Panc1 (cell line): ENCODE measurements around the gene DLGAP1. TPM values are rescaled to one million over a fixed set of nuclear protein-coding genes. Genes with fewer than 3 reads are reported as not detected.

Experiments
- ATAC-seq: fragments of 200-7000 bp; cut with Tn5 transposase; 2 replicates; pipeline ENCODE4 v1.9.1; 2020; ENCODE audit warnings: mild to moderate bottlenecking, moderate library complexity
- BruUV-seq: library from RNA; stranded (reverse); fragments of 400-500 nt; replicated peaks from 2 replicates; lab custom pipeline; 2021; lab: Mats Ljungman, UMichigan
- CTCF ChIA-PET: fragments of 300-600 bp; sonication (Branson Sonifier 250); formaldehyde crosslinking; loops from one replicate; lab custom pipeline; 2022; ENCODE audit warnings: antibody characterized with exemption; lab: Charles Lee
- POLR2A ChIA-PET: fragments of 300-600 bp; sonication (Branson Sonifier 250); formaldehyde crosslinking; loops from one replicate; lab custom pipeline; 2022; ENCODE audit warnings: antibody characterized with exemption; lab: Charles Lee
- DNase-seq: peaks from one replicate; pipeline ENCODE4 v3.0.0-alpha.2; 2010; ENCODE audit warnings: low read depth, low spot score
- H3K27ac ChIP-seq: 2 replicates; pipeline ENCODE4 v1.5.1; 2011; ENCODE audit warnings: mild to moderate bottlenecking, low read length, inconsistent platforms
- H3K27me3 ChIP-seq: fragments of 200-500 bp; sonication (Bioruptor generic); 2 replicates; pipeline ENCODE4 v1.6.0; 2014; ENCODE audit warnings: low read length, inconsistent platforms; ENCODE audit not compliant: control insufficient read depth, insufficient read depth
- H3K36me3 ChIP-seq: fragments of 200-500 bp; sonication (Bioruptor generic); 2 replicates; pipeline ENCODE4 v1.5.1; 2014; ENCODE audit warnings: inconsistent platforms, mild to moderate bottlenecking, low read length, moderate library complexity; ENCODE audit not compliant: control insufficient read depth, insufficient read depth
- H3K4me1 ChIP-seq: 2 replicates; pipeline ENCODE4 v1.5.1; 2011; ENCODE audit warnings: inconsistent platforms, mild to moderate bottlenecking, low read length, moderate library complexity; ENCODE audit not compliant: control insufficient read depth, insufficient read depth
- H3K4me3 ChIP-seq, 2 experiments: 2 replicates each; pipeline ENCODE4 v1.5.1; 2011 to 2012; ENCODE audit warnings: low read depth in 2 of 2, low read length in 2 of 2, mild to moderate bottlenecking in 2 of 2, inconsistent platforms in 1 of 2, moderate library complexity in 1 of 2
- H3K9me3 ChIP-seq: fragments of 200-500 bp; sonication (Bioruptor generic); 2 replicates; pipeline ENCODE4 v1.5.1; 2014; ENCODE audit warnings: low read depth, mild to moderate bottlenecking, inconsistent platforms, low read length, moderate library complexity; ENCODE audit not compliant: control insufficient read depth, insufficient read depth
- POLR2AphosphoS5 ChIP-seq: IDR thresholded peaks from 2 replicates; pipeline ENCODE4 v1.6.1; 2012; ENCODE audit warnings: mild to moderate bottlenecking, low read depth, low read length, moderate library complexity
- SIN3A ChIP-seq: IDR thresholded peaks from 2 replicates; pipeline ENCODE4 v1.6.1; 2012; ENCODE audit warnings: low read depth, mild to moderate bottlenecking, low read length, moderate library complexity, borderline replicate concordance; ENCODE audit not compliant: insufficient read depth
- TCF7L2 ChIP-seq: IDR thresholded peaks from 2 replicates; pipeline ENCODE4 v1.6.1; 2011; ENCODE audit warnings: mild to moderate bottlenecking, low read depth, low read length, inconsistent platforms
- in situ Hi-C: cut with HindIII; loops from 2 replicates; pipeline ENCODE4 v1.10.0; 2016; ENCODE audit warnings: low sequenced_read_pairs, low pct_unique_long_range_greater_than_20kb
- intact Hi-C: fragments of 100-400 bp; cut with micrococcal nuclease; formaldehyde crosslinking; loops from one replicate; pipeline ENCODE4 v1.10.0; 2022; ENCODE audit not compliant: unreplicated experiment
- total RNA-seq: library from RNA; stranded (reverse); gene quantifications from one replicate; pipeline ENCODE4 v1.2.1, GENCODE V29; 2021; ENCODE audit not compliant: unreplicated experiment
- TF ChIP-seq, protein P1 (sequence below): fragments of 450-650 bp; IDR thresholded peaks from 2 replicates; pipeline ENCODE4 v1.5.1; 2017; ENCODE audit warnings: mild to moderate bottlenecking
- TF ChIP-seq, protein P2 (sequence below), 2 experiments: IDR thresholded peaks; 2 replicates each; pipeline ENCODE4 v1.6.1; 2011 to 2012; ENCODE audit warnings: low read depth in 2 of 2, control low read depth in 1 of 2, low read length in 1 of 2, mild to moderate bottlenecking in 1 of 2, moderate library complexity in 1 of 2; ENCODE audit not compliant: insufficient read depth in 1 of 2

Gene DLGAP1
- total RNA-seq, 1 experiment from 2014 or later = 1.8 TPM

DNA sequence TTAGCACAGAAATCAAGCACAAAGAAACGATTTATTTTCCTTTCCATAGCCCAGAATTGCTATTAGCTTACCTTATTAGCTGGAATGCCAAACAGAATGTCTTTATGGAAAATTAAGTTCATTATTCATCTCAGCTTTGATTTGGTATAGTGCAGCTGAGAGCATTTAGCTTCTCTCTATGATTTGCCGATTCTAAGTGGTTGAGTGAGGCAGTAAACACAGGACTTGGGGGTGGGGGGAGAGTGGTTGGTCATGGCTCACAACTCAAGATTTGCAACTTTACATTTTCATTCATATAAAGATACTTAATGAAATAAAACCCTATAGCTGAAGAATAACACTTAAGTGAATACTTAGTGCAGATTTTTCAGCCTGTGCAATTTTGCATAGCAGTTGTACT, 609.9 kb downstream of the DLGAP1 start:
- no peaks in the 10 kb centered on the region for H3K9me3 ChIP-seq
- no peaks in the 10 kb centered on the region for H3K36me3 ChIP-seq
- BruUV-seq = no TSS peak
- intact Hi-C loops = no loop called here
- no peaks in the 10 kb centered on the region for H3K27me3 ChIP-seq
- no peak overlapping the region for H3K27ac ChIP-seq
- no peak overlapping the region for H3K4me3 ChIP-seq
- ChIA-PET POLR2A (interaction anchor here (0.7 kb wide), 1 partner anchor 38 kb away, joined by 3 read pairs; no protein-coding TSS in a partner anchor), CTCF (no interaction called here)
- no peak for ATAC-seq
- DNase-seq = no peak
- H3K4me1 ChIP-seq = no peaks in the 10 kb centered on the region
- in situ Hi-C loops = no loop called here
- TF ChIP-seq TCF7L2 = no peak
- no peak for TF ChIP-seq SIN3A

DNA sequence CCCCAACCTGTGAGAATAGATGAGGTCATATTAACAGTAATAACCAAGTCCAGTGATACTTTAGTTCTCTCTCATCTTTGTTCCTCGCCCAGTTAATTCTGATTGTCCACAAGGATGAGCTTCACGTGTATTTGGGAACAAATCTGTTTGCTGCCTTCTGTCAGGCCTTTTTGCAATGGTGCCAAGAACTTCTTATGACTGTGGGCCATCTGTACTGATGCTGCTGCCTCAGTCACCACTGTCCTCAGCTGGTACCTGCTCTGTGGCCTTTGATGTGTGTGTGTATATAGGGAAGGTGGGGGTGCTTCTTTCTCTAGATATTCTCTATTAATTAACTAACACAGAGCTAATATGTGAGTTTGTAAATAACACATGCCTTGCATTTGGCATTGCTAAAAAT, 612.3 kb downstream of the DLGAP1 start:
- no peaks in the 10 kb centered on the region for H3K4me1 ChIP-seq
- no peak overlapping the region for H3K4me3 ChIP-seq
- TF ChIP-seq, protein P1, sequence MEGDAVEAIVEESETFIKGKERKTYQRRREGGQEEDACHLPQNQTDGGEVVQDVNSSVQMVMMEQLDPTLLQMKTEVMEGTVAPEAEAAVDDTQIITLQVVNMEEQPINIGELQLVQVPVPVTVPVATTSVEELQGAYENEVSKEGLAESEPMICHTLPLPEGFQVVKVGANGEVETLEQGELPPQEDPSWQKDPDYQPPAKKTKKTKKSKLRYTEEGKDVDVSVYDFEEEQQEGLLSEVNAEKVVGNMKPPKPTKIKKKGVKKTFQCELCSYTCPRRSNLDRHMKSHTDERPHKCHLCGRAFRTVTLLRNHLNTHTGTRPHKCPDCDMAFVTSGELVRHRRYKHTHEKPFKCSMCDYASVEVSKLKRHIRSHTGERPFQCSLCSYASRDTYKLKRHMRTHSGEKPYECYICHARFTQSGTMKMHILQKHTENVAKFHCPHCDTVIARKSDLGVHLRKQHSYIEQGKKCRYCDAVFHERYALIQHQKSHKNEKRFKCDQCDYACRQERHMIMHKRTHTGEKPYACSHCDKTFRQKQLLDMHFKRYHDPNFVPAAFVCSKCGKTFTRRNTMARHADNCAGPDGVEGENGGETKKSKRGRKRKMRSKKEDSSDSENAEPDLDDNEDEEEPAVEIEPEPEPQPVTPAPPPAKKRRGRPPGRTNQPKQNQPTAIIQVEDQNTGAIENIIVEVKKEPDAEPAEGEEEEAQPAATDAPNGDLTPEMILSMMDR = no peak
- TF ChIP-seq TCF7L2 (no peak), POLR2AphosphoS5 (no peak), SIN3A (no peak)
- TF ChIP-seq, protein P2, sequence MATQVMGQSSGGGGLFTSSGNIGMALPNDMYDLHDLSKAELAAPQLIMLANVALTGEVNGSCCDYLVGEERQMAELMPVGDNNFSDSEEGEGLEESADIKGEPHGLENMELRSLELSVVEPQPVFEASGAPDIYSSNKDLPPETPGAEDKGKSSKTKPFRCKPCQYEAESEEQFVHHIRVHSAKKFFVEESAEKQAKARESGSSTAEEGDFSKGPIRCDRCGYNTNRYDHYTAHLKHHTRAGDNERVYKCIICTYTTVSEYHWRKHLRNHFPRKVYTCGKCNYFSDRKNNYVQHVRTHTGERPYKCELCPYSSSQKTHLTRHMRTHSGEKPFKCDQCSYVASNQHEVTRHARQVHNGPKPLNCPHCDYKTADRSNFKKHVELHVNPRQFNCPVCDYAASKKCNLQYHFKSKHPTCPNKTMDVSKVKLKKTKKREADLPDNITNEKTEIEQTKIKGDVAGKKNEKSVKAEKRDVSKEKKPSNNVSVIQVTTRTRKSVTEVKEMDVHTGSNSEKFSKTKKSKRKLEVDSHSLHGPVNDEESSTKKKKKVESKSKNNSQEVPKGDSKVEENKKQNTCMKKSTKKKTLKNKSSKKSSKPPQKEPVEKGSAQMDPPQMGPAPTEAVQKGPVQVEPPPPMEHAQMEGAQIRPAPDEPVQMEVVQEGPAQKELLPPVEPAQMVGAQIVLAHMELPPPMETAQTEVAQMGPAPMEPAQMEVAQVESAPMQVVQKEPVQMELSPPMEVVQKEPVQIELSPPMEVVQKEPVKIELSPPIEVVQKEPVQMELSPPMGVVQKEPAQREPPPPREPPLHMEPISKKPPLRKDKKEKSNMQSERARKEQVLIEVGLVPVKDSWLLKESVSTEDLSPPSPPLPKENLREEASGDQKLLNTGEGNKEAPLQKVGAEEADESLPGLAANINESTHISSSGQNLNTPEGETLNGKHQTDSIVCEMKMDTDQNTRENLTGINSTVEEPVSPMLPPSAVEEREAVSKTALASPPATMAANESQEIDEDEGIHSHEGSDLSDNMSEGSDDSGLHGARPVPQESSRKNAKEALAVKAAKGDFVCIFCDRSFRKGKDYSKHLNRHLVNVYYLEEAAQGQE (IDR thresholded peaks at IDR 0.05; ENCODE audit: insufficient read depth in 1 of 2, low read depth in 2 of 2, low read length in 1 of 2) = no peak
- ATAC-seq = no peak
- H3K27ac ChIP-seq = no peak overlapping the region
- CTCF ChIA-PET = no interaction called here
- H3K27me3 ChIP-seq = no peaks in the 10 kb centered on the region
- H3K36me3 ChIP-seq = no peaks in the 10 kb centered on the region
- intact Hi-C loops (no loop called here), in situ Hi-C loops (no loop called here)
- BruUV-seq = no TSS peak
- POLR2A ChIA-PET = no interaction called here
- no peak for DNase-seq
- H3K9me3 ChIP-seq = no peaks in the 10 kb centered on the region

GRCh38 chr18:3840766-3841165, 614.3 kb downstream of the DLGAP1 start:
- H3K9me3 ChIP-seq = no peaks in the 10 kb centered on the region
- no peaks in the 10 kb centered on the region for H3K4me1 ChIP-seq
- in situ Hi-C loops = no loop called here
- H3K27ac ChIP-seq = no peak overlapping the region
- DNase-seq (no peak), ATAC-seq (no peak)
- BruUV-seq = no TSS peak
- intact Hi-C loops = no loop called here
- H3K4me3 ChIP-seq = no peak overlapping the region
- TF ChIP-seq TCF7L2 = no peak
- no peak for TF ChIP-seq SIN3A
- TF ChIP-seq, protein P2 (IDR thresholded peaks at IDR 0.05; ENCODE audit: insufficient read depth in 1 of 2, low read depth in 2 of 2, low read length in 1 of 2) = no peak
- TF ChIP-seq, protein P1 = no peak
- TF ChIP-seq POLR2AphosphoS5 = no peak
- H3K27me3 ChIP-seq = no peaks in the 10 kb centered on the region
- H3K36me3 ChIP-seq = no peaks in the 10 kb centered on the region
- CTCF ChIA-PET = no interaction called here
- POLR2A ChIA-PET = no interaction called here
